ENCODE measurements around the gene UBXN4. TPM values are rescaled to one million over a fixed set of nuclear protein-coding genes. Genes with fewer than 3 reads are reported as not detected.

Gene UBXN4
- total and polyA plus RNA-seq, 2 of the 4 experiments (the other 2 are of a cell fraction): 48.1 to 49.1 TPM

DNA sequence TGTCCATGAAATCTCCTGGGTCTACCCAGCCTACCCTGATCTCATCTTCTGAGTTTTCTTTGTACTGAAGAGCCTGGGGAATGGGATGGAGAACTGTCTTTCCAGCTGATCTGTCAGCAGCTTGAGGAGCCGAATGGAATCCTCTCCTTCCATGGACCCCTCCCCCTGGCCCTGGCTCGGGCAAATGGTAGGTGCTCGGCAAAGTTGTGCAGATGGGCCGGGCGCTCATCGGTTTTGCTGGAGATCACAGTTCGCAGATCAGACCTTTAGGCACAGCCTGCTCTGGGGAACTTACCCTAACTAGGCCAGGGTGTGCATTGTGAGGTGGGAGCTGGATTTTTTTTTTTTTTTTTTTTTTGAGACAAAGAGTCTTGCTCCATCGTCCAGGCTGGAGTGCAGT lies 55.0 kb downstream of the UBXN4 start:
- no peak for TF ChIP-seq BHLHE40 (IDR thresholded peaks at IDR 0.05; ENCODE audit: low read depth, low read length)

More for the DNA sequence above, 55.0 kb downstream of the UBXN4 start:
- H3K4me2 ChIP-seq (ENCODE audit: low read depth, low read length): no peak overlapping the region
- H3K36me3 ChIP-seq (ENCODE audit: control insufficient read depth, insufficient read depth, low read length): no peaks in the 10 kb centered on the region
- H4K91ac ChIP-seq (ENCODE audit: insufficient read depth, low read depth, low read length): no peak overlapping the region
- H3K9me1 ChIP-seq (ENCODE audit: insufficient read depth, low read length): 0 out of 2 replicates have a peak, but pooled peaks cover 1% of the 10 kb centered on the region
- no peak overlapping the region for H2AK5ac ChIP-seq (ENCODE audit: low read depth, low read length)
- dilution Hi-C loops (cut with HindIII; ENCODE audit: low sequenced_read_pairs, unreplicated experiment): no loop called here
- H3K4me3 ChIP-seq (ENCODE audit: insufficient read depth, low read depth, low read length): no peak overlapping the region
- no peak overlapping the region for H2AK9ac ChIP-seq (replicated peaks; ENCODE audit: low read depth, low read length, poor library complexity)
- H3K18ac ChIP-seq (ENCODE audit: low read depth, low read length): no peak overlapping the region
- DNase-seq (no peak), ATAC-seq (ENCODE audit: low read depth) (no peak)
- H3K23ac ChIP-seq (ENCODE audit: low read depth, low read length): no peak overlapping the region
- no peak overlapping the region for H3K14ac ChIP-seq (replicated peaks; ENCODE audit: low read depth, low read length)
- no peak overlapping the region for H3K56ac ChIP-seq (ENCODE audit: extremely low read depth, insufficient read depth, low read length)
- no peaks in the 10 kb centered on the region for H4K20me1 ChIP-seq (ENCODE audit: insufficient read depth, low read length)
- no peak overlapping the region for H3K4ac ChIP-seq (ENCODE audit: low read depth, low read length)
- H3K4me1 ChIP-seq (ENCODE audit: control insufficient read depth, insufficient read depth, low read length): peaks cover 1% of the 10 kb centered on the region
- H4K8ac ChIP-seq (ENCODE audit: low read depth in 2 of 2, low read length in 2 of 2): no peak overlapping the region
- H2BK5ac ChIP-seq (ENCODE audit: low read depth, low read length, poor library complexity, severe bottlenecking): no peak overlapping the region
- BruUV-seq (replicated peaks): no TSS peak
- H3K27me3 ChIP-seq (ENCODE audit: control insufficient read depth, insufficient read depth, low read length): no peaks in the 10 kb centered on the region
- peaks cover 8% of the 10 kb centered on the region; the same call in 1 of the 2 replicates for H3K9me3 ChIP-seq (ENCODE audit: control insufficient read depth, insufficient read depth, low read length)
- no peak overlapping the region for H2BK120ac ChIP-seq (ENCODE audit: low read depth, low read length)
- intact Hi-C loops (cut with micrococcal nuclease): loop anchor here (1.0 to 5.0 kb wide), 2 partner anchors 792 to 809 kb away; no protein-coding TSS in a partner anchor
- H3K9ac ChIP-seq (ENCODE audit: low read depth, low read length): no peak overlapping the region
- no peak overlapping the region for H2BK20ac ChIP-seq (ENCODE audit: low read depth, low read length)
- ChIA-PET CTCF (interaction anchor here (0.8 to 1.8 kb wide), 5 partner anchors 10 to 808 kb away, joined by 3 to 7 read pairs (median 3); no protein-coding TSS in a partner anchor), POLR2A (ENCODE audit: unreplicated experiment) (no interaction called here)
- in situ Hi-C loops (cut with MboI; ENCODE audit: low sequenced_read_pairs): no loop called here
- H2AFZ ChIP-seq (replicated peaks; ENCODE audit: low read length, poor library complexity): no peak overlapping the region
- no peaks in the 10 kb centered on the region for H3K79me1 ChIP-seq (ENCODE audit: low read depth in 1 of 2, low read length in 2 of 2)
- no CpG with 5 or more reads among the region's 8 CpGs for WGBS, 2 experiments (ENCODE audit: extremely low coverage in 2 of 2, insufficient read length in 1 of 2)
- no peak overlapping the region for H4K5ac ChIP-seq (ENCODE audit: low read depth, low read length)
- H2BK15ac ChIP-seq (ENCODE audit: low read depth, low read length): no peak overlapping the region
- no peak overlapping the region for H3K27ac ChIP-seq (ENCODE audit: insufficient read depth, low read length)

All from IMR-90 (cell line).